H1 (cell line): Measurements from ENCODE around the gene KIF25. TPM values are rescaled to one million over a fixed set of nuclear protein-coding genes. Genes with fewer than 3 reads are reported as not detected.

Experiments
- polyA plus RNA-seq, 7 experiments: library from polyadenylated mRNA; depleted of rRNA in 3 of 7; stranded (reverse) in 5 of 7; unstranded in 2 of 7; fragments of >200 nt in 5 of 7; fragments of 200-250 nt in 2 of 7; gene quantifications; 1 replicate in 5 of 7; 2 replicates in 1 of 7; 4 replicates in 1 of 7; pipeline versions ENCODE4 v1.2.1 to v1.2.3, GENCODE V29; 2011 to 2013; ENCODE audit warnings: missing spikeins in 2 of 7, mixed read lengths in 2 of 7
- total RNA-seq: library from RNA; stranded (reverse); fragmentation: NEBNext Ultra II Directional; extraction: Animal tissue kit (Norgen Biotek cat#: 25700); gene quantifications from 2 replicates; pipeline ENCODE4 v1.2.1, GENCODE V29; 2021

The KIF25 gene
- total and polyA plus RNA-seq, 2 of the 8 experiments (the other 6 are each of a cell fraction or from before 2014, with no cell fraction given): 1.5 to 2.0 TPM

Other genes starting within 250 kb of the KIF25 start
- gene AFDN, start 170.8 kb upstream of the KIF25 start, total RNA-seq: 192 and 196 TPM in 2 replicates
- gene AFDN, start 170.8 kb upstream of the KIF25 start, polyA plus RNA-seq (2011; rRNA removed): 53.4 and 58.7 TPM in 2 replicates
- not detected in 2 replicates for gene FRMD1, start 81.5 kb downstream of the KIF25 start, total RNA-seq
- 0.36 and 0.69 TPM in 2 replicates for gene FRMD1, start 81.5 kb downstream of the KIF25 start, polyA plus RNA-seq (2011; rRNA removed)